SK-N-SH (cell line): ENCODE measurements around the gene ANO10.

Experiments used
- NRF1 ChIP-seq: IDR thresholded peaks from 2 replicates; pipeline ENCODE4 v1.6.1; 2012; ENCODE audit warnings: low read depth, mild to moderate bottlenecking, low read length
- POLR2AphosphoS5 ChIP-seq: IDR thresholded peaks from 2 replicates; pipeline ENCODE4 v1.6.1; 2012; ENCODE audit warnings: low read depth, low read length
- RFX5 ChIP-seq: IDR thresholded peaks from 2 replicates; pipeline ENCODE4 v1.6.1; 2012; ENCODE audit warnings: mild to moderate bottlenecking, improper control_type of control experiment, low read length
- RXRA ChIP-seq: IDR thresholded peaks from 2 replicates; pipeline ENCODE4 v1.4.0; 2012; ENCODE audit warnings: low read depth, mild to moderate bottlenecking, borderline replicate concordance
- SIN3A ChIP-seq: IDR thresholded peaks from 2 replicates; pipeline ENCODE4 v1.6.1; 2012; ENCODE audit warnings: low read depth, mild to moderate bottlenecking, low read length, moderate library complexity, borderline replicate concordance
- YY1 ChIP-seq: IDR thresholded peaks from 2 replicates; pipeline ENCODE4 v1.4.0; 2012; ENCODE audit warnings: low read depth, mild to moderate bottlenecking
- TF ChIP-seq, protein P1 (sequence below): fragments of 200-600 bp; sonication (generic); IDR thresholded peaks from 2 replicates; pipeline ENCODE4 v1.6.1; 2017; ENCODE audit warnings: antibody characterized with exemption, mild to moderate bottlenecking, moderate library complexity
- TF ChIP-seq, protein P2 (sequence below): IDR thresholded peaks from 2 replicates; pipeline ENCODE4 v1.6.1; 2012; ENCODE audit warnings: mild to moderate bottlenecking, low read depth, low read length, moderate library complexity
- TF ChIP-seq, protein P3 (sequence below): fragments of 150-350 bp; IDR thresholded peaks from 2 replicates; pipeline ENCODE4 v1.6.1; 2016; ENCODE audit warnings: mild to moderate bottlenecking, low read depth, low read length

DNA sequence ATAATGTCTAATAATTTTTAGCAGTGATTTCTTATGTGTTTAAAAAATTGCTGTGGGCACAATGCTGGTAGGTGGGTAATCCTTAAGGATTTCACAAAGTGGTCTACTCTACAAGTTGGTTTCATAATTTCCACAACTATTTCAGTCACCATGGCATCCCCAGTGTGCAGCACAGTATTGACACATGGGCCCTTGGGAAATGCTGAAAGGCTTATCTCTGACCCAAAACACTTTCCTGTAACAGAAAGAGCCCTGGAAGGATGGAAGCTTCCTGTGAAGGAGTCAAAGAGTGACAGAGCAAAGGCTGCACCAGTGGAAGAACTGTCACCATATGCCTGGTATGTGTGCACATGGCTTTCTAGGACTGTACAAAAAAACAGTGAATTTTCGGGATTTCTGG lies 153.7 kb downstream of the ANO10 start:
- TF ChIP-seq, protein P1, sequence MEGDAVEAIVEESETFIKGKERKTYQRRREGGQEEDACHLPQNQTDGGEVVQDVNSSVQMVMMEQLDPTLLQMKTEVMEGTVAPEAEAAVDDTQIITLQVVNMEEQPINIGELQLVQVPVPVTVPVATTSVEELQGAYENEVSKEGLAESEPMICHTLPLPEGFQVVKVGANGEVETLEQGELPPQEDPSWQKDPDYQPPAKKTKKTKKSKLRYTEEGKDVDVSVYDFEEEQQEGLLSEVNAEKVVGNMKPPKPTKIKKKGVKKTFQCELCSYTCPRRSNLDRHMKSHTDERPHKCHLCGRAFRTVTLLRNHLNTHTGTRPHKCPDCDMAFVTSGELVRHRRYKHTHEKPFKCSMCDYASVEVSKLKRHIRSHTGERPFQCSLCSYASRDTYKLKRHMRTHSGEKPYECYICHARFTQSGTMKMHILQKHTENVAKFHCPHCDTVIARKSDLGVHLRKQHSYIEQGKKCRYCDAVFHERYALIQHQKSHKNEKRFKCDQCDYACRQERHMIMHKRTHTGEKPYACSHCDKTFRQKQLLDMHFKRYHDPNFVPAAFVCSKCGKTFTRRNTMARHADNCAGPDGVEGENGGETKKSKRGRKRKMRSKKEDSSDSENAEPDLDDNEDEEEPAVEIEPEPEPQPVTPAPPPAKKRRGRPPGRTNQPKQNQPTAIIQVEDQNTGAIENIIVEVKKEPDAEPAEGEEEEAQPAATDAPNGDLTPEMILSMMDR: no peak
- TF ChIP-seq RFX5: no peak
- TF ChIP-seq POLR2AphosphoS5: no peak
- no peak for TF ChIP-seq RXRA
- TF ChIP-seq NRF1: no peak
- no peak for TF ChIP-seq YY1
- TF ChIP-seq SIN3A: no peak
- TF ChIP-seq, protein P2, sequence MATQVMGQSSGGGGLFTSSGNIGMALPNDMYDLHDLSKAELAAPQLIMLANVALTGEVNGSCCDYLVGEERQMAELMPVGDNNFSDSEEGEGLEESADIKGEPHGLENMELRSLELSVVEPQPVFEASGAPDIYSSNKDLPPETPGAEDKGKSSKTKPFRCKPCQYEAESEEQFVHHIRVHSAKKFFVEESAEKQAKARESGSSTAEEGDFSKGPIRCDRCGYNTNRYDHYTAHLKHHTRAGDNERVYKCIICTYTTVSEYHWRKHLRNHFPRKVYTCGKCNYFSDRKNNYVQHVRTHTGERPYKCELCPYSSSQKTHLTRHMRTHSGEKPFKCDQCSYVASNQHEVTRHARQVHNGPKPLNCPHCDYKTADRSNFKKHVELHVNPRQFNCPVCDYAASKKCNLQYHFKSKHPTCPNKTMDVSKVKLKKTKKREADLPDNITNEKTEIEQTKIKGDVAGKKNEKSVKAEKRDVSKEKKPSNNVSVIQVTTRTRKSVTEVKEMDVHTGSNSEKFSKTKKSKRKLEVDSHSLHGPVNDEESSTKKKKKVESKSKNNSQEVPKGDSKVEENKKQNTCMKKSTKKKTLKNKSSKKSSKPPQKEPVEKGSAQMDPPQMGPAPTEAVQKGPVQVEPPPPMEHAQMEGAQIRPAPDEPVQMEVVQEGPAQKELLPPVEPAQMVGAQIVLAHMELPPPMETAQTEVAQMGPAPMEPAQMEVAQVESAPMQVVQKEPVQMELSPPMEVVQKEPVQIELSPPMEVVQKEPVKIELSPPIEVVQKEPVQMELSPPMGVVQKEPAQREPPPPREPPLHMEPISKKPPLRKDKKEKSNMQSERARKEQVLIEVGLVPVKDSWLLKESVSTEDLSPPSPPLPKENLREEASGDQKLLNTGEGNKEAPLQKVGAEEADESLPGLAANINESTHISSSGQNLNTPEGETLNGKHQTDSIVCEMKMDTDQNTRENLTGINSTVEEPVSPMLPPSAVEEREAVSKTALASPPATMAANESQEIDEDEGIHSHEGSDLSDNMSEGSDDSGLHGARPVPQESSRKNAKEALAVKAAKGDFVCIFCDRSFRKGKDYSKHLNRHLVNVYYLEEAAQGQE: no peak
- TF ChIP-seq, protein P3, sequence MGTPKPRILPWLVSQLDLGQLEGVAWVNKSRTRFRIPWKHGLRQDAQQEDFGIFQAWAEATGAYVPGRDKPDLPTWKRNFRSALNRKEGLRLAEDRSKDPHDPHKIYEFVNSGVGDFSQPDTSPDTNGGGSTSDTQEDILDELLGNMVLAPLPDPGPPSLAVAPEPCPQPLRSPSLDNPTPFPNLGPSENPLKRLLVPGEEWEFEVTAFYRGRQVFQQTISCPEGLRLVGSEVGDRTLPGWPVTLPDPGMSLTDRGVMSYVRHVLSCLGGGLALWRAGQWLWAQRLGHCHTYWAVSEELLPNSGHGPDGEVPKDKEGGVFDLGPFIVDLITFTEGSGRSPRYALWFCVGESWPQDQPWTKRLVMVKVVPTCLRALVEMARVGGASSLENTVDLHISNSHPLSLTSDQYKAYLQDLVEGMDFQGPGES: no peak
